CD4-positive, alpha-beta T cell treated with Interleukin-12 subunit alpha and Interleukin-12 subunit beta, for 1 hour (primary cell): ENCODE data around the gene LCP2.

Experiments used
- DNase-seq: peaks from one replicate; pipeline ENCODE4 v3.0.0-alpha.2; 2020

Gene LCP2

DNA sequence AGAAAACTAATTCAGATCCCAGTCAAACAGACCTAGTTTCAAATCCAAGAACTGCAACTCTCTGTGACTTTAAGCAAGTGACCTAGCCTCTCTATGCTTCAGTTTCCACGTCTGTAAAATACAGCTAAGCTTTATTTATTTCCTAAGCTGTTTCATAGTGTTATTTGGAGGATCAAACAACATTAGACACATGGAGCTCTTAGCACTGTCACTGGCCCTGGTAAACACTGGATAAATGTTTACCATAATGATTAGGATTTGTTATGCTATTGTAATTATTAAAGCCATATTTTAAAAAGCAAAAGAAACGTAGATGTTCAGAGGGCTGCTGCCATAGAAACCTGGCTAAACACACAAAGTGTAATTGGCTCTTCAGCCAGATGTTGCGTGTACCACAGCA is 91.4 kb downstream of the LCP2 start:
- DNase-seq = no peak

DNA sequence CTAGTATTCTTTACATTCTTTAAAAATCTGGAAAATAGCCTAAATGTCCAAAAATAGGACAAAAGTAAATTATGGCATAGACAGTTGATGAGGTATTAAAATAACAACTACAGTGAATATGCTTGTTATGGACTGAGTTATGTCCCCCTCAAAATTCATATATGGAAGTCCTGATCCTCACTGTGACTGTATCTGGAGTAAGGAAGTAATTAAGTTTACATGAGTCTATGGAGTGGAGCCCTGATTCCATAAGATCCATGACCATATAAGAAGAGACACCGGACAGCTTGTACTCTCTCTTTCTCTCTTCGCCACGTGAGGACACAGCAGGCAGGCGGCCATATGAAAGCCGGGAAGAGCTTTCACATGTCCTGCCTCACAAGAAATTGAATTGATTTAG is 93.4 kb downstream of the LCP2 start:
- no peak for DNase-seq

DNA sequence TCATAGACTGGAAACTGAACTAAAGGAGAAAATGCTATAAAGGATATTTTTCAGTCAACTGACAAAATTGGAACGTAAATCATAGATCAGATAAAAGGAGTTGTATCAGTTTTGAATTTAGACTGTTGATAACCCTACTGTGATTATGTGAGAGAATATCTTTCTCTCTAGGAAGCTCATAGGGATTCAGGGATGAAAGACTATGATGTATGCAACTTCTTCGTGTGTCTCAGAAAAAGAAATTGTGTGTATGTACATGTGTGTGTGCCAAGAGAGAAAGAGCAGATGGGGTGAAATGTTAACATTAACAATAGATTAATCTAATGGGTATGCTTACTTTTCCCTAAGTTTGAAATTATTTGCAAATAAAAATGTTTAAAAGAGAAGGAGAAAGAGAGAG is 95.5 kb downstream of the LCP2 start:
- DNase-seq = no peak

DNA sequence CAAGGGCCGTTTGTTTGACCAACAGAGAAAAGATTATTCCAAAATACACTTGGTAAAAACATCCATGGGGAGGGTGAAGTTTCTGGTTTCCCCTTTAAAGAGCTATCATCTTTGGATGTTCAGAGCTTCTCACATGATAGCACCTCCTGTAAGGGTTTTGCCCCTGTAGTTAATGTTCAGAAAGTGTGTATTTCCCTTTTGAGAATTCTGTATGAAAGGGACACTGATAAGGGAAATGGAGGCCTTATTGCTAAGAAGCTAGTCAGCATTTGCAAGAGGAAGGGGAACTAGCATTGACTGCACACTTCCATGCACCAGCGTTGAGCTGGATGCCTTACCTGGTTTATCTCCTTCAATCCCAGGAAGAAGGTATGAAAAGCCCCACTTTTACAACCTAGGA is 96.3 kb downstream of the LCP2 start:
- DNase-seq = no peak

DNA sequence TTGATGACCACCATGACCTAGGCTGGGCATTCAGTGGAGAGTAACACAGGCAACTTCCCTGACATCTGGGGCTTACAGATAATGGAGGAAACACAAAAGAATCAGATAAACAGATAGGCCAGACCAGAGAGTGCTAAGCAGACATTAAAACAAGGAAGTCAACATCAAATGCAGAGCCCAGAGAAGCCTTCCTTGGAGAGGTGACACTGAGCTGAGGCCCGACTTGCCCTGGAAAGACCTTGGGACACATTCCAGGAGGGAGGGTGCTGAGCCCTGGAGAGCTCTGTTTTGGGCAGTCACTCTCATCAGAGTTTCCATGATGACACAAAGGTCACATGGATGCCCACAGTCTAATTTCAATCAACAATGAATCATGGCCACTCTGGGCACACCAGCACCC is 96.7 kb downstream of the LCP2 start:
- DNase-seq = no peak
